Right lung (tissue), 5 donors: ENCODE results near the gene PLAC1. TPM values are rescaled to one million over a fixed set of nuclear protein-coding genes. Genes with fewer than 3 reads are reported as not detected.

Experiments used
- DNase-seq, 2 donors: peaks; one replicate each; pipeline ENCODE4 v3.0.0-alpha.2; 2013
- polyA plus RNA-seq, 5 donors: library from polyadenylated mRNA; unstranded; fragments of 120-200 nt; gene quantifications; one replicate each; pipeline versions ENCODE4 v1.2.1 to v1.2.3, GENCODE V29; 2013; ENCODE audit warnings: inconsistent platforms in 1 of 5, low replicate concordance in 1 of 5; ENCODE audit not compliant: insufficient read length in 5 of 5, insufficient read depth in 1 of 5

Gene PLAC1
- polyA plus RNA-seq, 5 donors: 0.18 to 0.46 (median 0.33) TPM

DNA sequence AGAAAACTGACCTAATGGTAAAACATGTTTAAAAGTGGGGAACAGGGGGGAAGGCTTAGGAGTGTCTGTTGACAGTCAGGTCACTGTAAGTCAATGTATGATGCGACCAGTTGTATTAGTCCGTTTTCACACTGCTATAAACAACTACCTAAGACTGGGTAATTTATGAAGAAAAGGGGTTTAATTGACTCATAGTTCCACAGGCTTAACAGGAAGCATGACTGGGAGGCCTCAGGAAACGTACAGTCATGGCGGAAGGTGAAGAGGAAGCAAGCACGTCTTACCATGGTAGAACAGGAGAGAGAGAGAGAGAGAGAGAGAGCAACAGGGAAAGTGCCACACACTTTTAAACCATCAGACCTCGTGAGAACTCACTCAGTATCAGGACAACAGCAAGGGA, 13.0 kb upstream of the PLAC1 start:
- DNase-seq: no peak

DNA sequence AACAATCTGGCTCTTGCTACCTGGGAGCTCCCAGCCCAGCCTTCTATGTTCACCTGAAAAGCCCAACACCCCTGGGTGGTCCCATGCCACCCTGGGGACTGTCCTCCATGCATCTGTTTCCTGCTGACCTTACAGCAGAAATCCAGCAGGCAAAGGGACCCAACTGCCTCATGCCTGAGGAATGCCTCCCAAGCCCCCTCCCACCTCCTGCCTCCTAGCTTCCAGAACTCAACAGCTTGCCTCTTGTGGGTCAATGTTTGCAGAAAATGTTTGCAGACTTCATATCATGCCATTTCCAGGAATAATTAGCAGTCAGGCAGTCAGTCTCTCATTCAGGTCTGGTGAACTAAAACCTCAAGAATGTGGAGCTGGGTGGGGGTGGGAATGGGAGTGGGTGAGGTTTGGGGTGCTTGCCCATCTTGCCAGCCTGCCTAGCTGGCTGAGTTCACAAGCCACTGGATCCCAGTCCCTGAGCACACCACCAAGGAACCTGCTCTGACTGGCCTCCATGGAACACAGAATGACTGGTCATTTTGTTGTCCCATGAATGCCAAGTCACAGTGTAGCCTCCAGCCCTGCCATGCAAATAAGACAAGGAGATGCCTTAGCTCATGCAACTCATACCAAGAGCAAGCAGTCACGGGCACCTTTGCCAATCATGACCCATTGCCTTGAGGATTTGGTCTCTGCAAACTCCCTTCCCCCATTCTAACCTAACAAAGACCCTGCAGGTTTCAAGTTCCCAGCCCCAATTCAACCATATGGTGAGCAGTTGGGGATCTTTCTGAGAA, 12.1 kb upstream of the PLAC1 start:
- DNase-seq: peak; percentile 42 to 48

DNA sequence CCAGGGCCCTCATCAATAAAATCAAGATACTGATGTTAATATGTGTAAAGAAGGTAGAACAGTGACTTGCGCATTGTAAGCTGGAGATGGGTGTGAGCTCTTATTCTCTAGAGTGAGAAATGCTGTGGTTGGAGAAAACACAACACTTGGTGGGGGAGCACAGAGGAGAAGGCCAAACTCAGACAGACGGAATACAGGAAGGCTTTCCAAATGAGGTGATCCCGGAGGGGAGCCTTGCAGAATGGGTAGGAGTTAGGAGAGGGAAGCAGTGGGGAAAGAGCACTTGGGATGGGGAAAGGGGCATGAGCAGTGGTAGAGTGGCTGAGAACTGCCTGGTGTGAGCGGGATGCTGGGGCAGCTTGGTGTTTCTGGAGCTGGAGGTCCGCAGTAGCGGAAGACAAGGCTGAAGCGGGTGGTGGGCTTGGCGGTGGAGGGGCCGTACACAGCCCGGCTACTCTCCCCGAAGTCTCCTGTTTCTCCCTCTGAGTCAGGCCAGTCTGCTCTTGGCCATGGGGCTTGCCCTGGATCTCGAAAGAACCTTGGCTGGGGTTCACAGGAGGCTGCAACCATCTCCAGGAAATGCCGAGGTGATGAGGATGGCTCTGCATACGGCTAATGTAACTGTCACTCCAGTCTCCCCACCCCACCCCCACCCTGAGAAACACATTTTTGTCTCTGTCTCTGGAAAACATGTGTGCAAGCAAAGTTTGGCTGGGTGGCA, 11.3 kb upstream of the PLAC1 start:
- peak in 1 of 2 donors; percentile 8 for DNase-seq

DNA sequence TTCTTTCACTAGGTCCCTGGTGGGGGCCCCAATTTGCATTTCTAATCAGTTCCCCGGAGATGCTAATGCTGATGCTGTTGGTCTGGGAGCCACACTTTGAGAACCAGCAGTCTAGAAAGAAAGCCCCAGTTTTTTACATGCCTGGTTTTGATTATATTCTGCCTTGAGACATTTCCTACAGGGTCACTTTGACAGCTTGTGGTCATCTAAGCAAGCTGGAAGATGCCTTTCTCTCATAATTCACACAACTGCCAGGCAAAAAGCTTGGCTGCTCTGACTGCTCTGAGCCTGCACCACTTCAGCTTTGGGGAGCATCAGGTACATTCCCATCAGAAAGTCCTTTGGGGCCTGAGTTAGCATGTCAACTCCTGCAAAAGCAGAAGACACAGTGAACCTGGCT, 5.9 kb upstream of the PLAC1 start:
- DNase-seq: no peak

DNA sequence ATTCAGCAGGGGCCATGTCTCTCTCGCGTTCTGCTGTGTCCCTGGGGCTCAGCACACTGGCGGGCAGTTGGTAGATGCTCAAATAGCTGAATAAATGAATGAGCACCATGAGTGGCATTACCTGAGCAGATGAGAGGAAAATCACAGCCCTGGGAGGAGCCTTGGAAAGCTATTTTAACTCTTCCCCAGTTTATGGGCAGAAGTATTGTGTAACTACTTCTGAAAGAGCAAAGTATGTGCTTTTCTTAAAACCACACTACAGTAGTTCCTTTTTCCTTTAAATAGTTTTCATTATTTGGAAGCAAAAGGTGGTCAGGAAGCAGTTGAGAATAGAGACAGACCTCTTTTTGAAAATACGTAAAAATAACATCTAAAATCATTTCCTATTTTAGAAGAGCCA, 3.0 kb upstream of the PLAC1 start:
- no peak for DNase-seq

DNA sequence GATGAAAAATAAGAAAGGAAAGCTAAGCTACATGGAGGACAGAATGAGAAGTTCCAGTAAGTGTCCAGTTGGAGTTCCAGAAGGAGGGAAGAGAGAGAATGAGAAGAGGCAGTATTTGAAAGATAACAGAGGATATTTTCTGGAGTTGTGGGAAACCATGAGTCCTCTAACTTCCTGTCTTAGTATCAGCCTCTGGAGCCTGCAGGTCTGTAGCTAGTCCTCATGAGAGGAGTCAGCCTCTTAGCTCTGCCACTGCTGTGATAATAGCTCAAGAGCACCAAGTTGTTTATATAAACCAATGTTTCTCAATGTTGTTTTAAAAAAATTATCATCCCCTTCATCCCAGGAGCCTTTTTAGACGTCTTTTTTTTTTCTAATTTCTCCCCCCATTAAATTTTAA, 2.4 kb upstream of the PLAC1 start:
- no peak for DNase-seq

DNA sequence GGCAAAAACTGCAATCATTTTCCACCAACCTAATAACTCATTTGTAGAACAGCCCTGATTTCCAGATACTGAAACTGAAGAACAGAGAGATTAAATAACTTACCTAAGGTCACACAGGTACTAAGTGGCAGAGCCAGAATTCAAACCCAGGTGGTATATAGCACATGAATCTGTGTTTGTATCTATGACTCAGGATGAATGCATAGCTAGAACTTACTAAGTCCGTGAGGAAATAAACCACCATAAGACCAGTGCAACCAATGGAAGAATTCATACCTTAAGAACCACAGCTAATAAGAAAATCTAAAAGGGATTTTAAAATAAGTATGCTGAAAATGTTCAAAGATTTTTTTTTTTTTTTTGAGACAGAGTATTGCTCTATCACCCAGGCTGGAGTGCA, 1.5 kb upstream of the PLAC1 start:
- no peak for DNase-seq

DNA sequence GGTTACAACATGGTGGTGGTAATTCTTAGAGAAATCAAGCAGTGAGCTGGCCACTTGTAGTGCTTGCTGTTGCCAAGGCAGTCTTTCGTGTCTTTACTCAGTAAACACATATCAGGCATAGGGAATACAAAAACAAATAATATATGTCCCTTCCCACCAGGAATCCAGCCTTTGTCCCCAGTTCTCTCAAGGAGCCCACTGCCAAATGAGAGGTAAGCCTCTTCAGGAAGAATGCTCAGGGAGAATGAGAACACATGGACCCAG, 421 bp upstream of the PLAC1 start:
- DNase-seq: no peak

DNA sequence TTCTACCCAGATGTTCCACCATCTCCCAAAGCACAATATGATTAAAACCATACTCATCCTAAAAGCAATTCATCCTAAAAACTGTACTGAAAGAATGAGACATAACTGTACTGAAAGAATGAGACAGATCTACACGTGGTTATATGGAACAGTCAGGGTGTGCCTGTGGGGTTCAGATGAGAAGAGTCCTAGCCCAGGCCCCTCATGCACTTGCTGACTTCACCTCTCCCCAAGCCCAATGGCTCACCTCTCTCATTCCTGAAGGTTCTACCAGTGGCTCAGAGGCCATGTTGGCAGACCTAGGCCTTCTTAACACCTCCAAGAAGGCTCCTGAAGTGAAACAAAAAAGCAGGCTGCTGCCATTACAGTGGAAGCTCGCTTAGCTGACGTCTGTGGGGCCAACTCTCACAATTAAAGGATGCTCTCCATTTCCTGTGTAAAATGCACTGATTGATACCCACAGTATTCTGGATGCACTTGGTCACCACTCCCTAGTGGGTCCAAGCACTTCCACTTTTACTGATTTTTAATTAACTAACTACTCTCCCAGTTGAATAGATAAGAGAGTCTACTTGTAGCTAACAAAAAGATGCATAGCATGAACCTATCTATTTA, 3.8 kb downstream of the PLAC1 start:
- DNase-seq: no peak

DNA sequence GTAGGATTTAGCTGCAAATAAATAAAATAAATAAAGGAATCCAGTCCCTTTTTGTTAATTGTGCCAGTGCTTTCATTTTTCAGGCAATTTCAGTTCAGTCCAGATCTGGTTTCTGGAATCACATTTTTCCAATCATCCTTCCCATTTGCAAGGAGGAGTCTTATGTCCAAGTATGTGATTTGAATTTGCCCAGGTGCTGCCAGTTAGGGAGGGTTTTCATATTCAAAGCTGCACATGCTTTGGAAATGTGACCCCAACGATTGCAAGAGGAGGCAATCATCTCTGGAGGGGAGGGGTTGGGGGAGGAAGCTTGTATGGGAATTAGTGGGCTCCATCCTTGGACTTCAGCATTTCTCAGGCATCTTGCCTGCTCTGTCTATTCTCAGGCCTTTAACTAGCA, 4.4 kb downstream of the PLAC1 start:
- DNase-seq: no peak

DNA sequence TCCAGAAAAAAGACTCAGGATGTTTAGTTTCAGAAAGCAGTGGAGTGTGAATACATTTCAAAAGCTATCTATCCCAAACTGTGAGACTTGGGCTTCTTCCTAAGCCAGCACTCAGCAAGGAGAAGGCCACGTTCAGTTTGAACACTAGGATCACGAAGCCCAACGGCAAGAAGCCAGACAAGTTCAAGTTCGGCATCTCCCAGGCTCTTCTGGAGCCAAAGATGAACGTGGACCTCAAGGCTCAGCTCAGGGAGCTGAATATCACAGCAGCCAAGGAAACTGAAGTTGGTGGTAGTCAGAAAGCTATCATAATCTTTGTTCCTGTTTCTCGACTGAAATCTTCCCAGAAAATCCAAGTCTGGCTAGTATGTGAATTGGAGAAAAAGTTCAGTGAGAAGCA, 7.6 kb downstream of the PLAC1 start:
- no peak for DNase-seq

DNA sequence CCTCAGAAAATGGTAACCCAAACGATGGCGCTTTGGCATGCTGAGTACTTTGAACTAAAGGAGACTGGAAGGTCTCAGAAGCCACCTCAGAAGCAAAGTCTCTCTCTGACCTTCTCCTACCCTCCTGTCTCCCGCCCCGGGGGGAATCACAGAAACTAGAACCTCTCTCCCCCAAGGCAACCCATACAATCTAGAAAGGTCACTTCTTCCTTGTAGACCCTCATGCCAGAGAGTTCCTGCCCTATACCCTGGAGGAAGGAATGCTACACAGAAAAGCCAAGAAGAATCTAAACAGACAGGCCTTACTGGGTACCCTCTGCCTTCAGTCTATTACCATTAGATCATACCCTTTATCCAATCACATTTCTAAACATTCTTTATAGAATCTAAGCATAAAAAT, 8.5 kb downstream of the PLAC1 start:
- no peak for DNase-seq

DNA sequence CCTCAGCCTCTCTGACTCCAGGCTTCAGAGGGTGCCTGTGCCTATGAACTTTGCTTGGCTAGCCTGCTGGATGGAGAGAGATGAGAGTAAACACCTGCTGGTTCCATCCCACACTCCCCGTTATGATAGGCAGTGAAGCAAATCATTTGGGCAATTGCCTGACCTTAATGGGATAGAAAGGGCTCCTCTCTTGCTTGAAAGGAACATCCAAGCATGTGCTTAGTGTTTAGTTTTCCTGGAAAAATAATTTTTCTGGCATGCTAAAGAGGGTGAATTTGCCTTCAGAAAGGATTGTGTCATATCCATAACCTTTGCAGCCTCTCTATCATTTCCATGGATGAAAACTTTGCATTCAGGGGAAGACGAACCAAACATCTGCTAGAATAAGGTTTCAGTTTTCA, 10.8 kb downstream of the PLAC1 start:
- no peak for DNase-seq

DNA sequence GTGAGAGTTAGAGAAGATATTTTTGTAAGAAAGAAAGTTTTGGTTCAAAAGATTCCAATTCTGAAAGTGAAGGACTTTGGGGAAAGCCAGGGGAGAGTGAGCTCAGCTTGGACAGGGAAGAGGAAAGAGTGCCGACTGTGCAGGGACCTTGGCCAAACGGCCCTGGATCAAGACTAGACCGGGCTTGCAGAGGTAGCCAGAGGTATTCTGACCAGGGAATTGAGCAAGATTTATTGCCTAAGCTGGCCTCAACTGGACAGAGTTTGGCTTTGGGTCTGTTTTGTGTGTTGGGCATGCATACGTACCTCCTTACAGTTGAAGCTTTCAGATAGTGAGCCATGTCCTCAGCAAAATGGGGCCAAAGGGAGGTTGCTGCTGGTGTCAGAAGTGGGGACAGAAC, 11.6 kb downstream of the PLAC1 start:
- no peak for DNase-seq

DNA sequence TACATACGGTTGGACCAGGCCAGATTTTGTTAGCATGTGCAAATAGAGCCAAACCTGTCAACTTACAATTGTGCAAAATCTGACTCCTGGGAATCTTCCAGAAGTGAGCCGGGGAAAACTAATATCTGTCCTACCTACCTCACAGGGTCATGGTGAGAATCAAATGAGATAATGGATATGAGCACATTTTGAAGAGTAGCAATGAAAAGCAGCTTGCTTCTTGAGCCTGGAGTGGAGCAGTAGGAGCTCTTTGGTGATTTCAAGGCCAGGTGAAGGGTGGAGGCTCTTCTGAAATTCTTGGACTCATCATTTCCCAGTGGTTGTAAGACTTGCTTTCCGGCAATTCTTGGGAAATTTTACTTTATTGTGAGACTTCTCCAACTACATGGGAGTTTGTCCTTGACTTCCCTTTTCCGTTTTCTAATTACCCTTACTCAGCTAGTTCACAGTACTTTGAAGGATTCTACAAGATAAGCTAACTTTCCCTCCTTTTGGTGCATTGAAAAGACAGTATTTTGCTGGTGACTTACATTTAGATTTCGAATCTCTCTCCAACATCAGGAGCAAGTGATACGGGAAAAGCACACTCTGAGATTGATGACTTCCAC, 12.2 kb downstream of the PLAC1 start:
- no peak for DNase-seq

DNA sequence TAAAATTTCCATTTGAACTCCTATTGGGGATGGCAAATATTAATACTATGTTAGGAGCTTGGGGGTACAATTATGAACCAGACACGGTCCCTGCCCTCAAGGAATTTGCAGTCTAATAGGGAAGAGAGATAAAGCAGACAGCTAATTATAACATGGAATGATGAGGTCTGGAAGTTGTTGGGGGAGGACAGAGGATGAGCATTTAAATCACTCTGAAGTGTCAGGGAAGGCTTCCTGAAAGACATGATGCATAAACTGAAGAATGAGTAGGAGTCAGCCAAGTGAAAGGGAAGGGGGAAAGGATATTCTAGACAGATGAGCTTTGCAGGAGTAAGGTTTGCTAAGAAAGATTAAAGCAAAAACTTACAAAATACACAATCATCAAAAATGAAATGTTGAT, 15.9 kb downstream of the PLAC1 start:
- no peak for DNase-seq

DNA sequence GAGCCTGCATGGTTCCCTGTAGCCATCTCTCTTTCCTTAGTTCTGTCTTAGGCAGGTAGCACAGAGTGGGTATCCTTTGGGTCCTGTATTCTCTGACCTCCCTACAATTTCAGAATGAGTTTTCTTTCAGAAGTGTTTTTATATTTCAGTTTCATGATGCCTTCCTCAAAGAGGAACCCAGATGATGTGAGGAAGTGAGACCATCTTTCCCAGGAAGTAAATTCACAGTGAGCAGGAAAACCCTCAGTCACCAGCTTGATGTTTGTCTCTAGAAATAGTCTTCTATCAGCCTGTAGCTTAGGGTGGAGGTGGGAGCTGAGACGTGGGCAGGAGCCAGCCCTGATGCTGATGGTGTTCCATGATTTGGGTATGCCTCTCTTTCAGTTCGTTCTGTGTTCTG, 16.9 kb downstream of the PLAC1 start:
- no peak for DNase-seq

DNA sequence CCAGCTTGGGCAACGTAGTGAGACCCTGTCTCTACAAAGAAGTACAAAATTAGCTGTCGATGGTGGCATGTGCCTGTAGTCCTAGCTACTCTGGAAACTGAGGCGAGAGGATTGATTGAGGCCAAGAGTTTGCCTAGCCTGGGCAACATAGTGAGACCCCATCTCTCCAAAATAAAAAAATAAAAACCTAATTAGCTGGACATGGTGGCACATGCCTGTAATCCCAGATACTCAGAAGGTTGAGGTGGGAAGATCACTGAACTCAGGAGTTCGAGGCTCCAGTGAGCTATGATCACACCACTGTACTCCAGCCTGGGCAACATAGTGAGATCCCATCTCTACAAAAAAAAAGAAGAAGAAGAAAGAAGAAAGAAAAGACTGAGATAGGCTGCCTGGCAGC, 17.4 kb downstream of the PLAC1 start:
- no peak for DNase-seq

DNA sequence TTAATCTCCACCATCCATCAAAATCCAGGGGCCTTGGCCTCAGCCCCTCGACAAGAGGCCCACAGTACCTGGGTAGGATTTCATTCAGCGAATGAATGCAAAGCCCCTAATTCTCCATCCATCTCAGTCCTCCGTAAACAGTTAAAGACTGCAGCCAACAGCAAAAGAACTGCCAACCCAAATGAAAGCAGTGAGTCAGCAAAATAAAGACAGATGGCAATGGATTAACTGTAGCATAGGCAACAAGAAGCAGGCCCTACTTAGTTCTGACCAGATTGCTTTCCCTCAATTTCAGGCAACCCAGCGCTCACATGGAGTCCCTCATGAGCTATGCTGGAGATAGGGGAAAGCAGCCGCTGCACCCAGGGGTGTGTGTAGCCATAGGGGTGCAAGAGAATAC, 21.4 kb downstream of the PLAC1 start:
- DNase-seq: no peak

DNA sequence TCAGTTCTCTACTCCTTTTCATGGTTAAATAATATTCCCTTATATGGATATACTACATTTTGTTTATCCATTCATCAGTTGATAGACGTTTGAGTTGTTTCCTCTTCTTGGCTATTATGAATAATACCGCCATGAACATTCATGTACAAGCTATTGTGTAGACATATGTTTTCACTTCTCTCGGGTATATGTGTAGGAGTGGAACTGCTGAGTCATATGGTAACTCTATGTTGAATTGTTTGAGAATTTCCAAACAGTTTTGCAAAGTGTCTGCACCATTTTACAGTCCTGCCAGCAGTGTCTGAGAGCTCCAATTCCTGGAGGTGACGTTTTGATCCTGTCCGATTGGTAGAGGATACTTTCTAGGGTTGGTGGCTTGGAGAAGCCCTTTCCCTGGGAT, 23.6 kb downstream of the PLAC1 start:
- DNase-seq: no peak

DNA sequence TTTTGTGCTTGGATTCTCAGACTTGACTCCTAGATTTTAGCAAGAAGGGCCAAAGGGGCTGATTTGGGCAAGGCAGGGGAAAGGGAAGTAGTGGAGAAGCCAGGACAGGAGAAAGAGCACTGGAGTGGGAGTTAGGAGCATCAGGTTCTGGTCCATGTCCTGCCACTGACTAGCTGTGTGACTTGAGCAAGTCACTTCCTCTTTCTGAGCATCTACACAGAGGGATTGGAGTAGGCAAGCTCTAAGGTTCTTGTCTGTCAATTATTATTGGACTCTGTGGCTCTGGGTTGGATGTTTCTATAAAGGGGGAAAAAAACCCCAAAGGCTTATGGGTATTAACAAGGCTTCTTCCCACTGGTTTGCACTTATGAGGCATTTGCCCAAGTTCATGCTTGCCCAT, 24.4 kb downstream of the PLAC1 start:
- no peak for DNase-seq

DNA sequence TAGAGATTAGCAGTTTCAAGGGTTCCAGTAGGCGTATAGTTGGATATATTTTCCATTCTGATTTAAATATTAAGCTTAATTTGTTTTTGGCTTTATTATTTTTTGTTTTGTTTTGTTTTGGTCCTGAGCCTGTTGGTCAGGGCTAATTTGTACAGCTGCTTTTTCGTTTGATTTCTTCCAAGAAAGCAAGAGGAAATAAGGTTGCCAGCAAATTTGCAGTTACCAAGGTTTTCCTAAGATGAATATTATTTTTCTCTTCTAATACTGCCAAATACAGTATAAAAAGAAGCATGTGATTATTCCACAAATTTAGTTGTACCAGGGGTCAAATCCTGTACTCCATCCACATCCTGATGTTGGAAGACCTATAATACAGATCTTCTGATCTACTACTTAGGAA, 24.9 kb downstream of the PLAC1 start:
- DNase-seq: no peak

DNA sequence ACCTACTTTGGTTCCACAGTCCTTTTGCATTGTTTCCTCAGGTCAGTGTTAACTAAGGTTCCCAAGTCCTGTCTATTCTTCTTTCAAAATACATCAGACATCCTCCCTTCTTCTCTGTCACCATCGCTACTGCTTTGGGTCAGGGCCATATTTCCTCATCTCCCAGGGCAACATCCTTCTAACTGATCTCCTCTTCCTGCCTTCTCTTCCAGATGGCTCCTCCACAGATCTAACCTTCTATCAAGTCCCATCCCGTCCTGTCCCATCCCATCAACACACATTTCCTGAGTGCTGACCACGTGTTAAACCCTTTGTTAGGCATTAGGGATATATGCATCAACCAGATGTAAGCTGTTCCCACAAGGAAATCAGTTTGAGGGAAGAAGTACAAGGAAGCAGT, 25.9 kb downstream of the PLAC1 start:
- no peak for DNase-seq
